Measurements from ENCODE around the gene ENHO.
"Not testable (repeated sequence)": the region's sequence is repeated elsewhere in the genome, so short reads cannot be mapped to it uniquely, and the experiment has no call there.

The ENHO gene

DNA sequence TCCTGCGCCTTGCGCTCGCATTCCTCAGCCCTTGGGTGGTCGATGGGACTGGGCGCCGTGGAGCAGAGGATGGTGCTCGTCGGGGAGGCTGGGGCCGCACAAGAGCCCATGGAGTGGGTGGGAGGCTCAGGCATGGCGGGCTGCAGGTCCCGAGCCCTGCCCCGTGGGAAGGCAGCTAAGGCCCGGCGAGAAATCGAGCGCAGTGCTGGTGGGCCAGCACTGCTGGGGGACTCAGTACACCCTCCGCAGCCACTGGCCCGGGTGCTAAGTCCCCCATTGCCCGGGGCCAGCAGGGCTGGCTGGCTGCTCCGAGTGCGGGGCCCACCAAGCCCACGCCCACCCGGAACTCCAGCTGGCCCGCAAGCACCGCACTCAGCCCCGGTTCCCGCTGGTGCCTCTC is 40.0 kb downstream of the ENHO start:
- H2BK15ac ChIP-seq (ENCODE audit: low read length); H2AK5ac ChIP-seq (ENCODE audit: low read depth, low read length); H3K9ac ChIP-seq (ENCODE audit: low read depth, low read length, poor library complexity); H3K9me3 ChIP-seq (replicated peaks in 1 of 2; ENCODE audit: control insufficient read depth in 2 of 2, insufficient read depth in 1 of 2, low read depth in 1 of 2, low read length in 2 of 2); H3K36me3 ChIP-seq (replicated peaks in 1 of 2; ENCODE audit: control insufficient read depth in 2 of 2, insufficient read depth in 2 of 2, low read length in 2 of 2); H3K27ac ChIP-seq (replicated peaks; ENCODE audit: low read length); H2BK12ac ChIP-seq (ENCODE audit: low read length); H3K23ac ChIP-seq (ENCODE audit: low read depth, low read length, poor library complexity); H2AFZ ChIP-seq (ENCODE audit: low read length); H4K8ac ChIP-seq (ENCODE audit: low read depth, low read length); H3K18ac ChIP-seq (ENCODE audit: low read length); H3K14ac ChIP-seq (ENCODE audit: low read length); H3K4me3 ChIP-seq (ENCODE audit: low read length in 2 of 2); H2BK120ac ChIP-seq (ENCODE audit: low read depth, low read length); H3K79me1 ChIP-seq (ENCODE audit: low read depth, low read length); H4K91ac ChIP-seq (ENCODE audit: low read depth, low read length, poor library complexity); DNase-seq (ENCODE audit: low spot score); H3K4ac ChIP-seq (ENCODE audit: low read length); H2BK5ac ChIP-seq (ENCODE audit: low read length); H3K4me2 ChIP-seq (ENCODE audit: insufficient read depth, low read length, poor library complexity, severe bottlenecking); H3K27me3 ChIP-seq (ENCODE audit: control insufficient read depth in 3 of 3, insufficient read depth in 3 of 3, low read depth in 1 of 3, low read length in 3 of 3): not testable (repeated sequence)
- WGBS, 2 donors (ENCODE audit: extremely low coverage in 2 of 2, insufficient read length in 2 of 2, insufficient replicate concordance in 1 of 2) = no CpG with 5 or more reads among the region's 27 CpGs
- H3K4me1 ChIP-seq (ENCODE audit: control insufficient read depth in 2 of 2, insufficient read depth in 1 of 2, low read depth in 1 of 2, low read length in 2 of 2) = peaks cover 0 to 25% of the 10 kb centered on the region in 2 donors

DNA sequence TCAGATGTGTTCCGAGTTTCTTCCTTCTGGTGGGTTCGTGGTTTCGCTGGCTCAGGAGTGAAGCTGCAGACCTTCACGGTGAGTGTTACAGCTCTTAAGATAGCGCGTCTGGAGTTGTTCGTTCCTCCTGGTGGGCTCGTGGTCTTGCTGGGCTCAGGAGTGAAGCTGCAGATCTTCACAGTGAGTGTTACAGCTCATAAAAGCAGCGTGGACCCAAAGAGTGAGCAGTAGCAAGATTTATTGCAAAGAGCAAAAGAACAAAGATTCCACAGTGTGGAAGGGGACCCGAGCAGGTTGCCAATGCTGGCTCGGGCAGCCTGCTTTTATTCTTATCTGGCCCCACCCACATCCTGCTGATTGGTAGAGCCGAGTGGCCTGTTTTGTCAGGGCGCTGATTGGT is 41.2 kb downstream of the ENHO start:
- not testable (repeated sequence) for H3K27ac ChIP-seq (replicated peaks; ENCODE audit: low read length); H3K27me3 ChIP-seq (ENCODE audit: control insufficient read depth in 3 of 3, insufficient read depth in 3 of 3, low read depth in 1 of 3, low read length in 3 of 3); H3K23ac ChIP-seq (ENCODE audit: low read depth, low read length, poor library complexity); H3K9me3 ChIP-seq (replicated peaks in 1 of 2; ENCODE audit: control insufficient read depth in 2 of 2, insufficient read depth in 1 of 2, low read depth in 1 of 2, low read length in 2 of 2); H3K14ac ChIP-seq (ENCODE audit: low read length); H4K91ac ChIP-seq (ENCODE audit: low read depth, low read length, poor library complexity); H2BK5ac ChIP-seq (ENCODE audit: low read length); H2AFZ ChIP-seq (ENCODE audit: low read length); H2BK120ac ChIP-seq (ENCODE audit: low read depth, low read length); H2AK5ac ChIP-seq (ENCODE audit: low read depth, low read length); H3K4me2 ChIP-seq (ENCODE audit: insufficient read depth, low read length, poor library complexity, severe bottlenecking); H4K8ac ChIP-seq (ENCODE audit: low read depth, low read length); H2BK12ac ChIP-seq (ENCODE audit: low read length); H3K18ac ChIP-seq (ENCODE audit: low read length); H3K36me3 ChIP-seq (replicated peaks in 1 of 2; ENCODE audit: control insufficient read depth in 2 of 2, insufficient read depth in 2 of 2, low read length in 2 of 2); H3K4me3 ChIP-seq (ENCODE audit: low read length in 2 of 2); DNase-seq (ENCODE audit: low spot score); H3K79me1 ChIP-seq (ENCODE audit: low read depth, low read length); H3K9ac ChIP-seq (ENCODE audit: low read depth, low read length, poor library complexity); H2BK15ac ChIP-seq (ENCODE audit: low read length); H3K4ac ChIP-seq (ENCODE audit: low read length)
- no CpG with 5 or more reads among the region's 13 CpGs for WGBS, 2 donors (ENCODE audit: extremely low coverage in 2 of 2, insufficient read length in 2 of 2, insufficient replicate concordance in 1 of 2)
- peaks cover 0 to 25% of the 10 kb centered on the region in 2 donors for H3K4me1 ChIP-seq (ENCODE audit: control insufficient read depth in 2 of 2, insufficient read depth in 1 of 2, low read depth in 1 of 2, low read length in 2 of 2)

DNA sequence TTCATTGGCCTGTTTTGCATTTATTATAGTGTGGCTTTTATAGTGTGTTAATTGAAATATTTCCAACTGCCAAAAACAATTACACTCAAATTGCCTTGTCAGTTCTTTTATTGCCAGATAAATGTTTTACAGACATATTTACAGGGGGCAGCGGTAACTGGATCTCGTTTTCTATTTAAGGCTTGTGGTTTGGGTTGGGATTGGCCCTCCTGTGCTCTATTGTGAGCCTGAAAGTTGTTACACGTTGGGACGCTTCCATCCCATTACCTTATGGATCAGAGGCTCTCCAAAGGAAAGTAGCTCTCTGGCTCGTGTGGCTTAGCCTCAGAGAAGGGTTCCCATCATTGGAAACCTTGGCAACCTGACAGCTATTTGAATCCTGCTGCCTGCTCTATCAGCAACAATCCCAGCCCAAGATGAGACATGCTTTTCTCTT is 43.3 kb downstream of the ENHO start:
- Histone ChIP-seq H3K4me1 (ENCODE audit: control insufficient read depth in 2 of 2, insufficient read depth in 1 of 2, low read depth in 1 of 2, low read length in 2 of 2) (peaks cover 0 to 11% of the 10 kb centered on the region in 2 donors), H3K23ac (ENCODE audit: low read depth, low read length, poor library complexity) (no peak overlapping the region), H4K8ac (ENCODE audit: low read depth, low read length) (no peak overlapping the region), H3K9me3 (replicated peaks in 1 of 2; ENCODE audit: control insufficient read depth in 2 of 2, insufficient read depth in 1 of 2, low read depth in 1 of 2, low read length in 2 of 2) (no peaks in the 10 kb centered on the region), H3K4ac (ENCODE audit: low read length) (no peak overlapping the region), H3K4me2 (ENCODE audit: insufficient read depth, low read length, poor library complexity, severe bottlenecking) (no peak overlapping the region), H3K4me3 (ENCODE audit: low read length in 2 of 2) (no peak overlapping the region), H3K27me3 (ENCODE audit: control insufficient read depth in 3 of 3, insufficient read depth in 3 of 3, low read depth in 1 of 3, low read length in 3 of 3) (no peaks in the 10 kb centered on the region), H2AFZ (ENCODE audit: low read length) (no peak overlapping the region), H3K14ac (ENCODE audit: low read length) (no peak overlapping the region), H3K79me1 (ENCODE audit: low read depth, low read length) (no peaks in the 10 kb centered on the region), H3K27ac (replicated peaks; ENCODE audit: low read length) (no peak overlapping the region), H3K36me3 (replicated peaks in 1 of 2; ENCODE audit: control insufficient read depth in 2 of 2, insufficient read depth in 2 of 2, low read length in 2 of 2) (no peaks in the 10 kb centered on the region), H2AK5ac (ENCODE audit: low read depth, low read length) (no peak overlapping the region), H2BK5ac (ENCODE audit: low read length) (no peak overlapping the region), H4K91ac (ENCODE audit: low read depth, low read length, poor library complexity) (no peak overlapping the region), H2BK15ac (ENCODE audit: low read length) (no peak overlapping the region), H2BK120ac (ENCODE audit: low read depth, low read length) (no peak overlapping the region), H3K18ac (ENCODE audit: low read length) (no peak overlapping the region), H3K9ac (ENCODE audit: low read depth, low read length, poor library complexity) (no peak overlapping the region), H2BK12ac (ENCODE audit: low read length) (no peak overlapping the region)
- DNase-seq (ENCODE audit: low spot score) = no peak
- no CpG with 5 or more reads among the region's 5 CpGs for WGBS, 2 donors (ENCODE audit: extremely low coverage in 2 of 2, insufficient read length in 2 of 2, insufficient replicate concordance in 1 of 2)

DNA sequence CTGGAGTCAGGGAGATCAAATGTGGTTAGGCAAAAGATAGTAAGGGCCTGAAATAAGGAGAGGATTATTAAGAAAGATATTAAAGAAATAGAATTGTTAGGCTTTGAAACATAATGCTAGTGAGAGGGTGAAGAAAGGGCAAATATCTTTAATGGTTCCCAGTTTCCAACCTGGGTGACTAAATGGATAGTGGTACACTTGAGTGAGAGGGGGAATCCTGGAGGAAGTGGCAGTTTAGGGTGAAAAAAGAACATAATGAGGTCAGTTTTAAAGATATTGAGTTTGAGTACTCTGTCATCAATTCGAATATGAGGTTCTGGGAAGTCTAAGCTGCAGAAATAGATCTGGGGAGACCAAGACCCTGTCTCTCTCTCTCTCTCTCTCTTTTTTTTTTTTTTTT is 45.2 kb downstream of the ENHO start:
- no peak overlapping the region for H3K18ac ChIP-seq (ENCODE audit: low read length)
- H2BK120ac ChIP-seq (ENCODE audit: low read depth, low read length) = no peak overlapping the region
- H3K4me2 ChIP-seq (ENCODE audit: insufficient read depth, low read length, poor library complexity, severe bottlenecking) = no peak overlapping the region
- H2BK5ac ChIP-seq (ENCODE audit: low read length) = no peak overlapping the region
- DNase-seq (ENCODE audit: low spot score) = no peak
- peaks cover 0 to 11% of the 10 kb centered on the region in 2 donors for H3K4me1 ChIP-seq (ENCODE audit: control insufficient read depth in 2 of 2, insufficient read depth in 1 of 2, low read depth in 1 of 2, low read length in 2 of 2)
- no peak overlapping the region for H3K4ac ChIP-seq (ENCODE audit: low read length)
- H4K8ac ChIP-seq (ENCODE audit: low read depth, low read length) = no peak overlapping the region
- H3K27ac ChIP-seq (replicated peaks; ENCODE audit: low read length) = no peak overlapping the region
- H3K79me1 ChIP-seq (ENCODE audit: low read depth, low read length) = no peaks in the 10 kb centered on the region
- no CpG with 5 or more reads among the region's 1 CpG for WGBS, 2 donors (ENCODE audit: extremely low coverage in 2 of 2, insufficient read length in 2 of 2, insufficient replicate concordance in 1 of 2)
- no peak overlapping the region for H2BK15ac ChIP-seq (ENCODE audit: low read length)
- H3K9ac ChIP-seq (ENCODE audit: low read depth, low read length, poor library complexity) = no peak overlapping the region
- no peak overlapping the region for H3K23ac ChIP-seq (ENCODE audit: low read depth, low read length, poor library complexity)
- H3K9me3 ChIP-seq (replicated peaks in 1 of 2; ENCODE audit: control insufficient read depth in 2 of 2, insufficient read depth in 1 of 2, low read depth in 1 of 2, low read length in 2 of 2) = no peaks in the 10 kb centered on the region
- H3K4me3 ChIP-seq (ENCODE audit: low read length in 2 of 2) = no peak overlapping the region
- H2BK12ac ChIP-seq (ENCODE audit: low read length) = no peak overlapping the region
- no peak overlapping the region for H3K14ac ChIP-seq (ENCODE audit: low read length)
- H2AFZ ChIP-seq (ENCODE audit: low read length) = no peak overlapping the region
- H3K36me3 ChIP-seq (replicated peaks in 1 of 2; ENCODE audit: control insufficient read depth in 2 of 2, insufficient read depth in 2 of 2, low read length in 2 of 2) = no peaks in the 10 kb centered on the region
- H2AK5ac ChIP-seq (ENCODE audit: low read depth, low read length) = no peak overlapping the region
- H3K27me3 ChIP-seq (ENCODE audit: control insufficient read depth in 3 of 3, insufficient read depth in 3 of 3, low read depth in 1 of 3, low read length in 3 of 3) = no peaks in the 10 kb centered on the region
- H4K91ac ChIP-seq (ENCODE audit: low read depth, low read length, poor library complexity) = no peak overlapping the region
